Activated naive CD8-positive, alpha-beta T cell (primary cell): Measurements from ENCODE around the gene CARHSP1.

Experiments
- H3K27ac Mint-ChIP-seq: one replicate; pipeline ENCODE4 v1.8.0; 2021; ENCODE audit warnings: mixed read lengths
- H3K27me3 Mint-ChIP-seq: one replicate; pipeline ENCODE4 v1.8.0; 2021; ENCODE audit warnings: mixed read lengths
- H3K36me3 Mint-ChIP-seq: one replicate; pipeline ENCODE4 v1.8.0; 2021; ENCODE audit warnings: mixed read lengths
- H3K4me1 Mint-ChIP-seq: one replicate; pipeline ENCODE4 v1.8.0; 2021; ENCODE audit warnings: low read depth, mixed read lengths
- H3K4me3 Mint-ChIP-seq: one replicate; pipeline ENCODE4 v1.8.0; 2021; ENCODE audit warnings: mild to moderate bottlenecking, mixed read lengths
- H3K9me3 Mint-ChIP-seq: one replicate; pipeline ENCODE4 v1.8.0; 2021; ENCODE audit warnings: low read depth, mixed read lengths

CARHSP1 gene

GRCh38 chr16:8900343-8900742, 31.5 kb upstream of the CARHSP1 start:
- H3K4me3 Mint-ChIP-seq = no peak overlapping the region
- peaks cover 5% of the 10 kb centered on the region for H3K36me3 Mint-ChIP-seq
- no peaks in the 10 kb centered on the region for H3K4me1 Mint-ChIP-seq
- H3K27ac Mint-ChIP-seq = peak overlapping the region; percentile 23
- no peaks in the 10 kb centered on the region for H3K27me3 Mint-ChIP-seq
- H3K9me3 Mint-ChIP-seq = no peaks in the 10 kb centered on the region

GRCh38 chr16:8899709-8900317, 31.0 kb upstream of the CARHSP1 start:
- Mint-ChIP-seq H3K36me3 (peaks cover 5% of the 10 kb centered on the region), H3K27me3 (no peaks in the 10 kb centered on the region), H3K27ac (peak overlapping the region; percentile 23), H3K9me3 (no peaks in the 10 kb centered on the region), H3K4me1 (no peaks in the 10 kb centered on the region), H3K4me3 (no peak overlapping the region)

GRCh38 chr16:8898660-8899318, 30.0 kb upstream of the CARHSP1 start:
- Mint-ChIP-seq H3K9me3 (no peaks in the 10 kb centered on the region), H3K4me3 (no peak overlapping the region), H3K27me3 (no peaks in the 10 kb centered on the region), H3K4me1 (no peaks in the 10 kb centered on the region), H3K27ac (peak overlapping the region; percentile 28), H3K36me3 (peaks cover 5% of the 10 kb centered on the region)

GRCh38 chr16:8894736-8895334, 26.0 kb upstream of the CARHSP1 start:
- H3K27me3 Mint-ChIP-seq = no peaks in the 10 kb centered on the region
- no peak overlapping the region for H3K4me3 Mint-ChIP-seq
- peaks cover 2% of the 10 kb centered on the region for H3K4me1 Mint-ChIP-seq
- no peaks in the 10 kb centered on the region for H3K9me3 Mint-ChIP-seq
- peak overlapping the region; percentile 34 for H3K27ac Mint-ChIP-seq
- H3K36me3 Mint-ChIP-seq = no peaks in the 10 kb centered on the region

- Mint-ChIP-seq H3K4me3 (no peak overlapping the region), H3K4me1 (peaks cover 2% of the 10 kb centered on the region), H3K36me3 (no peaks in the 10 kb centered on the region), H3K27ac (peak overlapping the region; percentile 34), H3K27me3 (no peaks in the 10 kb centered on the region), H3K9me3 (no peaks in the 10 kb centered on the region)
Observed at GRCh38 chr16:8893976-8894690, 25.3 kb upstream of the CARHSP1 start.

- Mint-ChIP-seq H3K36me3 (no peaks in the 10 kb centered on the region), H3K27ac (peak overlapping the region; percentile 50), H3K27me3 (no peaks in the 10 kb centered on the region), H3K4me3 (no peak overlapping the region), H3K4me1 (peaks cover 2% of the 10 kb centered on the region), H3K9me3 (no peaks in the 10 kb centered on the region)
Observed at GRCh38 chr16:8893426-8893825, 24.6 kb upstream of the CARHSP1 start.

GRCh38 chr16:8892101-8892575, 23.3 kb upstream of the CARHSP1 start:
- Mint-ChIP-seq H3K36me3 (no peaks in the 10 kb centered on the region), H3K4me3 (no peak overlapping the region), H3K27ac (peak overlapping the region; percentile 58), H3K9me3 (no peaks in the 10 kb centered on the region), H3K27me3 (no peaks in the 10 kb centered on the region), H3K4me1 (peaks cover 2% of the 10 kb centered on the region)

- no peaks in the 10 kb centered on the region for H3K27me3 Mint-ChIP-seq
- no peaks in the 10 kb centered on the region for H3K36me3 Mint-ChIP-seq
- H3K4me1 Mint-ChIP-seq = peaks cover 7% of the 10 kb centered on the region
Observed at GRCh38 chr16:8890549-8890921, 21.7 kb upstream of the CARHSP1 start.

GRCh38 chr16:8889893-8890548, 21.2 kb upstream of the CARHSP1 start:
- Mint-ChIP-seq H3K4me1 (peaks cover 11% of the 10 kb centered on the region), H3K9me3 (no peaks in the 10 kb centered on the region), H3K27me3 (no peaks in the 10 kb centered on the region), H3K36me3 (no peaks in the 10 kb centered on the region), H3K4me3 (no peak overlapping the region), H3K27ac (peak overlapping the region; percentile 41)

More at GRCh38 chr16:8890549-8890921, 21.7 kb upstream of the CARHSP1 start:
- H3K9me3 Mint-ChIP-seq = no peaks in the 10 kb centered on the region
- H3K4me3 Mint-ChIP-seq = no peak overlapping the region
- peak overlapping the region; percentile 41 for H3K27ac Mint-ChIP-seq

GRCh38 chr16:8888951-8889892, 20.4 kb upstream of the CARHSP1 start:
- H3K9me3 Mint-ChIP-seq = no peaks in the 10 kb centered on the region
- no peak overlapping the region for H3K4me3 Mint-ChIP-seq
- H3K27ac Mint-ChIP-seq = no peak overlapping the region
- no peaks in the 10 kb centered on the region for H3K36me3 Mint-ChIP-seq
- peaks cover 11% of the 10 kb centered on the region for H3K4me1 Mint-ChIP-seq
- H3K27me3 Mint-ChIP-seq = no peaks in the 10 kb centered on the region

- no peaks in the 10 kb centered on the region for H3K27me3 Mint-ChIP-seq
- no peaks in the 10 kb centered on the region for H3K9me3 Mint-ChIP-seq
- peaks cover 11% of the 10 kb centered on the region for H3K4me1 Mint-ChIP-seq
- H3K4me3 Mint-ChIP-seq = no peak overlapping the region
- no peak overlapping the region for H3K27ac Mint-ChIP-seq
- no peaks in the 10 kb centered on the region for H3K36me3 Mint-ChIP-seq
Observed at GRCh38 chr16:8887952-8888560, 19.2 kb upstream of the CARHSP1 start.

- Mint-ChIP-seq H3K27me3 (no peaks in the 10 kb centered on the region), H3K36me3 (no peaks in the 10 kb centered on the region), H3K9me3 (no peaks in the 10 kb centered on the region), H3K4me1 (peaks cover 11% of the 10 kb centered on the region), H3K4me3 (no peak overlapping the region), H3K27ac (no peak overlapping the region)
Observed at GRCh38 chr16:8887431-8887765, 18.6 kb upstream of the CARHSP1 start.

GRCh38 chr16:8886593-8887430, 18.0 kb upstream of the CARHSP1 start:
- no peaks in the 10 kb centered on the region for H3K9me3 Mint-ChIP-seq
- H3K4me3 Mint-ChIP-seq = no peak overlapping the region
- H3K27ac Mint-ChIP-seq = peak overlapping the region; percentile 31
- peaks cover 11% of the 10 kb centered on the region for H3K4me1 Mint-ChIP-seq
- H3K27me3 Mint-ChIP-seq = no peaks in the 10 kb centered on the region
- H3K36me3 Mint-ChIP-seq = no peaks in the 10 kb centered on the region
